Naive thymus-derived CD4-positive, alpha-beta T cell (primary cell): ENCODE measurements around the gene SLCO3A1. TPM values are rescaled to one million over a fixed set of nuclear protein-coding genes. Genes with fewer than 3 reads are reported as not detected.

Experiments used
- ATAC-seq: fragments of 150-1000 bp; cut with Tn5 transposase; 2 replicates; pipeline ENCODE4 v1.10.0; 2021; ENCODE audit warnings: mild to moderate bottlenecking, moderate library complexity
- CTCF ChIA-PET: fragments of 350-600 bp; sonication (Branson Sonifier 250); formaldehyde crosslinking; loops from one replicate; lab custom pipeline; 2021; ENCODE audit warnings: antibody characterized with exemption; lab: Charles Lee
- POLR2A ChIA-PET: fragments of 350-600 bp; sonication (Branson Sonifier 250); formaldehyde crosslinking; loops from one replicate; lab custom pipeline; 2021; ENCODE audit warnings: antibody characterized with exemption, inconsistent platforms; lab: Charles Lee
- DNase-seq, 9 donors: peaks; one replicate each; pipeline versions ENCODE4 v3.0.0 to v3.0.0-alpha.2; 2020 to 2022; ENCODE audit warnings: mixed read lengths in 1 of 9
- H3K27ac ChIP-seq: one replicate; pipeline ENCODE4 v1.7.0; 2013; ENCODE audit warnings: mild to moderate bottlenecking, low read depth, low read length, moderate library complexity
- H3K27me3 ChIP-seq, 2 donors: one replicate each; pipeline ENCODE4 v1.7.0; 2013; ENCODE audit warnings: low read length in 2 of 2, mild to moderate bottlenecking in 2 of 2, moderate library complexity in 2 of 2; ENCODE audit not compliant: control insufficient read depth in 2 of 2, insufficient read depth in 2 of 2
- H3K36me3 ChIP-seq, 3 experiments: 1 replicate in 2 of 3; 2 replicates in 1 of 3; pipeline ENCODE4 v1.7.0; 2013; ENCODE audit warnings: low read length in 3 of 3, mild to moderate bottlenecking in 3 of 3, moderate library complexity in 1 of 3; ENCODE audit not compliant: insufficient read depth in 3 of 3, control insufficient read depth in 2 of 3
- H3K4me1 ChIP-seq, 2 donors: one replicate each; pipeline ENCODE4 v1.7.0; 2013; ENCODE audit warnings: low read length in 2 of 2, mild to moderate bottlenecking in 2 of 2, moderate library complexity in 1 of 2; ENCODE audit not compliant: control insufficient read depth in 2 of 2, insufficient read depth in 2 of 2
- H3K4me3 ChIP-seq: 2 replicates; pipeline ENCODE4 v1.7.0; 2013; ENCODE audit warnings: mild to moderate bottlenecking, low read length
- H3K9me3 ChIP-seq, 3 experiments: 1 replicate in 2 of 3; 2 replicates in 1 of 3; pipeline ENCODE4 v1.7.0; 2013; ENCODE audit warnings: low read length in 3 of 3; ENCODE audit not compliant: control insufficient read depth in 2 of 3
- H3K27ac Mint-ChIP-seq, 9 donors: one replicate each; pipeline ENCODE4 v1.8.0; 2020 to 2022; ENCODE audit warnings: mixed read lengths in 9 of 9, mild to moderate bottlenecking in 8 of 9, moderate library complexity in 5 of 9, inconsistent platforms in 2 of 9
- H3K27me3 Mint-ChIP-seq, 5 donors: one replicate each; pipeline ENCODE4 v1.8.0; 2021 to 2022; ENCODE audit warnings: mixed read lengths in 5 of 5, mild to moderate bottlenecking in 1 of 5
- H3K36me3 Mint-ChIP-seq, 5 donors: one replicate each; pipeline ENCODE4 v1.8.0; 2020 to 2022; ENCODE audit warnings: mixed read lengths in 5 of 5, mild to moderate bottlenecking in 3 of 5, inconsistent platforms in 1 of 5
- H3K4me1 Mint-ChIP-seq, 7 donors: one replicate each; pipeline ENCODE4 v1.8.0; 2020 to 2022; ENCODE audit warnings: mixed read lengths in 7 of 7, mild to moderate bottlenecking in 3 of 7, inconsistent platforms in 1 of 7
- H3K4me3 Mint-ChIP-seq, 10 donors: one replicate each; pipeline ENCODE4 v1.8.0; 2020 to 2022; ENCODE audit warnings: mild to moderate bottlenecking in 10 of 10, mixed read lengths in 10 of 10, moderate library complexity in 6 of 10, inconsistent platforms in 2 of 10
- H3K9me3 Mint-ChIP-seq, 11 donors: one replicate each; pipeline ENCODE4 v1.8.0; 2020 to 2022; ENCODE audit warnings: mixed read lengths in 11 of 11, mild to moderate bottlenecking in 4 of 11, inconsistent platforms in 1 of 11, moderate library complexity in 1 of 11
- intact Hi-C, 2 donors: fragments of 100-400 bp; cut with micrococcal nuclease; formaldehyde crosslinking; loops; one replicate each; pipeline ENCODE4 v1.15.1; 2023
- polyA plus RNA-seq, 2 donors: library from polyadenylated mRNA; unstranded; fragments of 300-500 nt; fragmentation: Illumina TruSeq; gene quantifications; one replicate each; pipeline ENCODE4 v1.2.3, GENCODE V29; 2021
- total RNA-seq, 6 experiments: library from RNA in 5 of 6; stranded (reverse) in 5 of 6; gene quantifications; 1 replicate in 5 of 6; 2 replicates in 1 of 6; pipeline ENCODE4 v1.2.3 and lab custom pipeline; 2021 to 2026

Gene SLCO3A1
- total and polyA plus RNA-seq, 7 experiments from 2014 or later = 15.4 to 69.1 (median 24.3) TPM

GRCh38 chr15:92151168-92151567 lies 297.7 kb downstream of the SLCO3A1 start:
- intact Hi-C loops = no loop called here
- no peak overlapping the region for H3K4me3 Mint-ChIP-seq

DNA sequence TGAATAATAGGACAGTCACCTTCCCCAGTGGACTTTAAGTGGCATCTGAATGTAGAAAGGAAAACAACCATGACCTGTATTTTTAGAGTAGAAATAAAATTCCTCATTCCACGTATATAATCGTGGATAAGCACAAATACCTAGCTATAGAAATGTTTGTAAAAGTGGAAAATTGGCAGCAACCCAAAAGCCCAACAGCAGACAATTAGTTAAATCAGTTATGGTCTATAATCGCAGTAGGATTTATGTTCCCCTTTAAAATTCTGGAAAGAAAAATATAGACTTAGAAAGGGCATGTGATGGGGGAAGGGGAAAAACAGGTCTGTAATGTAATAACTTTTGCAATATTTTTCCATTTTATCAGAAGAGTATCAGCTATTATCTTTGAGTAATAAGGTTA lies 298.2 kb downstream of the SLCO3A1 start:
- H3K36me3 Mint-ChIP-seq = peaks cover 4 to 42% (median 17%) of the 10 kb centered on the region in 5 donors
- peaks cover 0 to 47% (median 0%) of the 10 kb centered on the region in 3 experiments for H3K36me3 ChIP-seq
- H3K9me3 ChIP-seq = no peaks in the 10 kb centered on the region
- ChIA-PET POLR2A (no interaction called here), CTCF (no interaction called here)
- H3K27ac ChIP-seq = no peak overlapping the region
- peaks cover 0 to 3% (median 0%) of the 10 kb centered on the region in 5 donors for H3K27me3 Mint-ChIP-seq
- ATAC-seq (no peak), DNase-seq (no peak)
- intact Hi-C loops = no loop called here
- peaks cover 0 to 7% (median 0%) of the 10 kb centered on the region in 7 donors for H3K4me1 Mint-ChIP-seq
- H3K9me3 Mint-ChIP-seq = peaks cover 0 to 1% (median 0%) of the 10 kb centered on the region in 11 donors
- H3K4me1 ChIP-seq = no peaks in the 10 kb centered on the region
- no peak overlapping the region for H3K27ac Mint-ChIP-seq
- H3K4me3 ChIP-seq = no peak overlapping the region
- no peaks in the 10 kb centered on the region for H3K27me3 ChIP-seq
- H3K4me3 Mint-ChIP-seq = no peak overlapping the region

More at GRCh38 chr15:92151168-92151567, 297.7 kb downstream of the SLCO3A1 start:
- Histone ChIP-seq H3K4me3 (no peak overlapping the region), H3K27me3 (no peaks in the 10 kb centered on the region), H3K4me1 (no peaks in the 10 kb centered on the region), H3K27ac (no peak overlapping the region), H3K36me3 (peaks cover 0 to 52% (median 0%) of the 10 kb centered on the region in 3 experiments), H3K9me3 (no peaks in the 10 kb centered on the region)
- ChIA-PET POLR2A (no interaction called here), CTCF (no interaction called here)
- Mint-ChIP-seq H3K27me3 (peaks cover 0 to 3% (median 0%) of the 10 kb centered on the region in 5 donors), H3K9me3 (peaks cover 0 to 1% (median 0%) of the 10 kb centered on the region in 11 donors), H3K27ac (no peak overlapping the region), H3K4me1 (peaks cover 0 to 7% (median 0%) of the 10 kb centered on the region in 7 donors), H3K36me3 (peaks cover 4 to 42% (median 17%) of the 10 kb centered on the region in 5 donors)
- DNase-seq (no peak), ATAC-seq (no peak)

GRCh38 chr15:92152983-92153382 lies 299.5 kb downstream of the SLCO3A1 start:
- Mint-ChIP-seq H3K4me1 (peaks cover 0 to 7% (median 0%) of the 10 kb centered on the region in 7 donors), H3K27me3 (peaks cover 0 to 3% (median 0%) of the 10 kb centered on the region in 5 donors), H3K27ac (no peak overlapping the region), H3K36me3 (peaks cover 4 to 50% (median 20%) of the 10 kb centered on the region in 5 donors), H3K9me3 (peaks cover 0 to 1% (median 0%) of the 10 kb centered on the region in 11 donors), H3K4me3 (no peak overlapping the region)
- H3K27me3 ChIP-seq = no peaks in the 10 kb centered on the region
- H3K36me3 ChIP-seq = peaks cover 0 to 36% (median 0%) of the 10 kb centered on the region in 3 experiments
- CTCF ChIA-PET = no interaction called here
- DNase-seq (no peak), ATAC-seq (no peak)
- POLR2A ChIA-PET = no interaction called here
- H3K27ac ChIP-seq = no peak overlapping the region
- no peaks in the 10 kb centered on the region for H3K4me1 ChIP-seq
- H3K9me3 ChIP-seq = no peaks in the 10 kb centered on the region
- intact Hi-C loops = no loop called here
- no peak overlapping the region for H3K4me3 ChIP-seq

- POLR2A ChIA-PET = no interaction called here
- Histone ChIP-seq H3K27me3 (no peaks in the 10 kb centered on the region), H3K4me3 (no peak overlapping the region), H3K9me3 (no peaks in the 10 kb centered on the region), H3K27ac (no peak overlapping the region), H3K4me1 (no peaks in the 10 kb centered on the region), H3K36me3 (peaks cover 0 to 35% (median 0%) of the 10 kb centered on the region in 3 experiments)
- CTCF ChIA-PET = no interaction called here
- H3K27ac Mint-ChIP-seq = no peak overlapping the region
- peaks cover 4 to 50% (median 20%) of the 10 kb centered on the region in 5 donors for H3K36me3 Mint-ChIP-seq
- ATAC-seq (no peak), DNase-seq (no peak)
- peaks cover 0 to 1% (median 0%) of the 10 kb centered on the region in 11 donors for H3K9me3 Mint-ChIP-seq
- no peak overlapping the region for H3K4me3 Mint-ChIP-seq
- intact Hi-C loops = no loop called here
- H3K4me1 Mint-ChIP-seq = peaks cover 0 to 10% (median 0%) of the 10 kb centered on the region in 7 donors
- peaks cover 0 to 3% (median 0%) of the 10 kb centered on the region in 5 donors for H3K27me3 Mint-ChIP-seq
These were observed 300.1 kb downstream of the SLCO3A1 start for GRCh38 chr15:92153620-92154019.

GRCh38 chr15:92155934-92156333 lies 302.4 kb downstream of the SLCO3A1 start:
- Histone ChIP-seq H3K4me1 (no peaks in the 10 kb centered on the region), H3K27me3 (no peaks in the 10 kb centered on the region), H3K27ac (no peak overlapping the region), H3K36me3 (peaks cover 0 to 34% (median 0%) of the 10 kb centered on the region in 3 experiments), H3K4me3 (no peak overlapping the region), H3K9me3 (no peaks in the 10 kb centered on the region)
- H3K36me3 Mint-ChIP-seq = peaks cover 4 to 40% (median 20%) of the 10 kb centered on the region in 5 donors
- H3K4me1 Mint-ChIP-seq = peaks cover 0 to 14% (median 3%) of the 10 kb centered on the region in 7 donors
- ChIA-PET CTCF (no interaction called here), POLR2A (no interaction called here)
- no peak for DNase-seq
- H3K9me3 Mint-ChIP-seq = peaks cover 0 to 1% (median 0%) of the 10 kb centered on the region in 11 donors
- H3K4me3 Mint-ChIP-seq = no peak overlapping the region
- no peak for ATAC-seq
- H3K27ac Mint-ChIP-seq = no peak overlapping the region
- peaks cover 0 to 3% (median 0%) of the 10 kb centered on the region in 5 donors for H3K27me3 Mint-ChIP-seq
- intact Hi-C loops = no loop called here

DNA sequence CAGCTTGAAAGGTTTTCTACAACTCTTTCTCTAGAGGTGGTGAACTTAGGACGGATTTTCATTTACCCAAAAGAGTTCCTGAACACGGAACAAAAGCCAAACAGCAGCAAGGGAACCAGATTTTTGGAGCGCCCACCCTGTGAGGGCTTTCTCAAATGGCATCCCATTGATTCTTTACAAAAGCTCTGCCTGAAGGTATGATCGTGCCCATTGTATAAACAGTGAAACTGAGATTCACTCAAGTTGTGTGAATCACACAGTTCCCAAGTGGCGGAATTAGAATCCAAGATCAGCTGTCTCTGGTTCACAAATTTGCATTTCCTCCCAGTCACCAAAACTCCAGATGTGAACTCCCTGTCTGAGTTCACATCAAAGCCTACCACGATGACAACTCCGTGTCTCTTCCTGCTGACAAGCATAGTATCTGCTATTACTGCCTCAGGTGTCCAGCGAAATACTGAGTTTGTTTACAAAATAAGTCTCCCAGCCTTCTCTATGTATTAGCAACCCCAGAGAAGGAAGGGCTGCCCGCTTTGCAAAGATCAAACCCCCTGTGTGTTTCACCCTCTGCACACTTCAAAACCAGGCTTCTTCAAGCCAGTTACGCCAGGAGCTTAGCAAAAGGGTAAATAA lies 304.3 kb downstream of the SLCO3A1 start:
- Mint-ChIP-seq H3K36me3 (peaks cover 3 to 30% (median 13%) of the 10 kb centered on the region in 5 donors), H3K27me3 (peaks cover 0 to 3% (median 0%) of the 10 kb centered on the region in 5 donors)
- CTCF ChIA-PET = no interaction called here

More for the DNA sequence above, 304.3 kb downstream of the SLCO3A1 start:
- intact Hi-C loops = no loop called here
- Mint-ChIP-seq H3K27ac (no peak overlapping the region), H3K4me3 (no peak overlapping the region), H3K9me3 (peaks cover 0 to 1% (median 0%) of the 10 kb centered on the region in 11 donors), H3K4me1 (peaks cover 0 to 14% (median 4%) of the 10 kb centered on the region in 7 donors)
- ATAC-seq (no peak), DNase-seq (no peak)
- Histone ChIP-seq H3K4me1 (no peaks in the 10 kb centered on the region), H3K4me3 (no peak overlapping the region), H3K27ac (no peak overlapping the region), H3K36me3 (peaks cover 0 to 31% (median 0%) of the 10 kb centered on the region in 3 experiments), H3K27me3 (no peaks in the 10 kb centered on the region), H3K9me3 (no peaks in the 10 kb centered on the region)
- POLR2A ChIA-PET = no interaction called here
